Measurements from ENCODE around the gene ZNF207. TPM values are rescaled to one million over a fixed set of nuclear protein-coding genes. Genes with fewer than 3 reads are reported as not detected.

Gene ZNF207
- total and polyA plus RNA-seq, 9 of the 15 experiments (the other 6 are each of a cell fraction or from before 2014, with no cell fraction given) = 123 to 370 (median 250) TPM

- TF ChIP-seq TFAM (CRISPR knock-in tag; conservative IDR thresholded peaks at IDR 0.05) = no peak
- no peak for TF ChIP-seq ZNF407 (IDR thresholded peaks at IDR 0.05; ENCODE audit: low read depth)
- peak; percentile 74 for TF ChIP-seq POLR2AphosphoS5 (IDR thresholded peaks at IDR 0.05; ENCODE audit: control insufficient read depth, insufficient read depth, low read depth, low read length)
- TF ChIP-seq TSHZ1 (CRISPR knock-in tag; IDR thresholded peaks at IDR 0.05) = no peak
- peak; percentile 79; the same call in 1 of the 2 replicates for TF ChIP-seq GATAD2B (IDR thresholded peaks at IDR 0.05; ENCODE audit: borderline replicate concordance)
- TF ChIP-seq RBM14 (IDR thresholded peaks at IDR 0.05; ENCODE audit: borderline replicate concordance, insufficient read depth, low read depth, low read length) = no peak
- no peak for TF ChIP-seq DNMT1 (IDR thresholded peaks at IDR 0.05)
- TF ChIP-seq ETV1 (tag; conservative IDR thresholded peaks at IDR 0.05; ENCODE audit: low read depth) = peak; percentile 73
- no peak for TF ChIP-seq MXI1 (IDR thresholded peaks at IDR 0.05; ENCODE audit: low read depth, low read length)
- no peak for TF ChIP-seq CBX2 (IDR thresholded peaks at IDR 0.05; ENCODE audit: insufficient read depth, low read length, poor library complexity, severe bottlenecking)
- TF ChIP-seq CHAMP1 (IDR thresholded peaks at IDR 0.05) = peak; percentile 55; the same call in 1 of the 2 replicates
- TF ChIP-seq ZNF263 (CRISPR knock-in tag; IDR thresholded peaks at IDR 0.05; ENCODE audit: borderline replicate concordance) = no peak
Observed at GRCh38 chr17:32341857-32342602, 7.9 kb upstream of the ZNF207 start, which contains the start of gene C17orf75 (continued).
